Measurements from ENCODE around the gene ASB13.

ASB13 gene

GRCh38 chr10:5649746-5650145 is 16.6 kb downstream of the ASB13 start:
- H3K36me3 ChIP-seq (ENCODE audit: control insufficient read depth, insufficient read depth, low read length) = no peaks in the 10 kb centered on the region
- H3K4me3 ChIP-seq (replicated peaks; ENCODE audit: low read depth, low read length) = no peak overlapping the region
- H3K27me3 ChIP-seq (replicated peaks; ENCODE audit: control insufficient read depth, insufficient read depth, low read length) = no peaks in the 10 kb centered on the region
- TF ChIP-seq, protein P1, sequence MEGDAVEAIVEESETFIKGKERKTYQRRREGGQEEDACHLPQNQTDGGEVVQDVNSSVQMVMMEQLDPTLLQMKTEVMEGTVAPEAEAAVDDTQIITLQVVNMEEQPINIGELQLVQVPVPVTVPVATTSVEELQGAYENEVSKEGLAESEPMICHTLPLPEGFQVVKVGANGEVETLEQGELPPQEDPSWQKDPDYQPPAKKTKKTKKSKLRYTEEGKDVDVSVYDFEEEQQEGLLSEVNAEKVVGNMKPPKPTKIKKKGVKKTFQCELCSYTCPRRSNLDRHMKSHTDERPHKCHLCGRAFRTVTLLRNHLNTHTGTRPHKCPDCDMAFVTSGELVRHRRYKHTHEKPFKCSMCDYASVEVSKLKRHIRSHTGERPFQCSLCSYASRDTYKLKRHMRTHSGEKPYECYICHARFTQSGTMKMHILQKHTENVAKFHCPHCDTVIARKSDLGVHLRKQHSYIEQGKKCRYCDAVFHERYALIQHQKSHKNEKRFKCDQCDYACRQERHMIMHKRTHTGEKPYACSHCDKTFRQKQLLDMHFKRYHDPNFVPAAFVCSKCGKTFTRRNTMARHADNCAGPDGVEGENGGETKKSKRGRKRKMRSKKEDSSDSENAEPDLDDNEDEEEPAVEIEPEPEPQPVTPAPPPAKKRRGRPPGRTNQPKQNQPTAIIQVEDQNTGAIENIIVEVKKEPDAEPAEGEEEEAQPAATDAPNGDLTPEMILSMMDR (IDR thresholded peaks at IDR 0.05; ENCODE audit: insufficient read depth, low read length, poor library complexity, severe bottlenecking) = no peak
- DNase-seq (ENCODE audit: extremely low read depth, insufficient read length) = no peak

GRCh38 chr10:5648494-5649457 is 17.6 kb downstream of the ASB13 start:
- TF ChIP-seq, protein P1 (IDR thresholded peaks at IDR 0.05; ENCODE audit: insufficient read depth, low read length, poor library complexity, severe bottlenecking) = no peak
- no peak for DNase-seq (ENCODE audit: extremely low read depth, insufficient read length)
- Histone ChIP-seq H3K36me3 (ENCODE audit: control insufficient read depth, insufficient read depth, low read length) (no peaks in the 10 kb centered on the region), H3K4me3 (replicated peaks; ENCODE audit: low read depth, low read length) (no peak overlapping the region), H3K27me3 (replicated peaks; ENCODE audit: control insufficient read depth, insufficient read depth, low read length) (no peaks in the 10 kb centered on the region)

DNA sequence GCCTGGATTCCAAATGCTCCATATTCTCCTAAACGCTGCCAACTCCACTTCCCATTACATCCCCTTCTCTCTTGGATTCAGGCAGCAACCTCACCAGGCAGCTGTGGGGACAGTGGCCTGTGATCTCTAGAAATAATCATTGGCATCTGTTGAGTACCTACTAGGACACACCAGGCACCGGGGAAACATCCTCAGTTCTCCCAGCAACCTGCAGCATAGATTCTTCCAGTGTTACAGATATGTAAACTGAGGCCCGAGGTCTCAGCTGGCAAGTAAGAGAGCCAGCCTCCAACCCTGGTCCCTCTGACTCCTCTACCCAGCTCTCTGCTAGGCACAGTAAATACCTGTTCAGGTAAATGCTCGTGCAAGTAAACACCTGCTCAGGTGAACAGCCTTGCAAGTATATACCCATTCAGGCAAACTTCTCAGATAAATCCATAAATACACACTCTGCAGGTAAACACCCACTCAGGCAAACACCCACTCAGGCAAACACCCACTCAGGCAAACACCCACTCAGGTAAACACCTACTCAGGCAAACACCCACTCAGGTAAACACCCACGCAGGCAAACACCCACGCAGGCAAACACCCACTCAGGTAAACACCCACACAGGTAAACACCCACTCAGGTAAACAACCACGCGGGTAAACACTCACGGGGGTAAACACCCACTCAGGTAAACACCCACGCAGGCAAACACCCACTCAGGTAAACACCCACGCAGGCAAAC is 18.7 kb downstream of the ASB13 start:
- H3K27me3 ChIP-seq (replicated peaks; ENCODE audit: control insufficient read depth, insufficient read depth, low read length) = no peaks in the 10 kb centered on the region
- H3K4me3 ChIP-seq (replicated peaks; ENCODE audit: low read depth, low read length) = no peak overlapping the region
- no peak for DNase-seq (ENCODE audit: extremely low read depth, insufficient read length)
- TF ChIP-seq, protein P1 (IDR thresholded peaks at IDR 0.05; ENCODE audit: insufficient read depth, low read length, poor library complexity, severe bottlenecking) = no peak
- H3K36me3 ChIP-seq (ENCODE audit: control insufficient read depth, insufficient read depth, low read length) = no peaks in the 10 kb centered on the region

DNA sequence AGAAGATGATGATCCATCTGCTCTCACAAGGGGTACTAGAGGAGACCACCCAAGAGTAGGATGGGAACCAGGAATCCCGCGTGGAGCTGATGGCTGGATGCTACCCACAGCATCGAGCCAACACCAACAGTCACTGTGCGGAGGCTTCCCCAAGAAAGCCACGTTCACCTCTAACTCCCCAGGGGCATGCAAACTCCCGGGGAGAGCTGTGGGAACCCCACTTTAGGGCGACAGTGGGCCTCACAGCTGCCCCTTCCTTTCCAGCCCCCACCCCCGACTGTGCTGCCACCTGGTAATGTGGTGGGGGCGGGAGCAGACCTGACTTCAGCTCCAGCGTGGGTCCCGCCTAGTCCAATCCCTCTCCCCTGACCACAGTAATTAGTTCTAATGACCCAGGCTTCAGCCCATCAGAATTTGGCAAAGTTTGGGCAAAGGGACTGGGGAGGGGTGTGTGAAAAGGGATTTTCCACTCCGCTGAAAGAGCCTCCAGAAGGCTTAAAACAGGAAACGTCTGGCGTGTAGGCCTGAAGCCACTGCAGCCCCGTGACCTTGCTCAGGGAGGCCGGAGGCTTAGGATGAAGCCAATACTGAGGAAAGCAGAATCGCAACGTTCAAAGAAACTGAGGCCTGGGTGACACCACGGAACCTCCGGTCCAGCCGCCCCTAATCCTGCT is 20.3 kb downstream of the ASB13 start:
- TF ChIP-seq, protein P1 (IDR thresholded peaks at IDR 0.05; ENCODE audit: insufficient read depth, low read length, poor library complexity, severe bottlenecking) = no peak

DNA sequence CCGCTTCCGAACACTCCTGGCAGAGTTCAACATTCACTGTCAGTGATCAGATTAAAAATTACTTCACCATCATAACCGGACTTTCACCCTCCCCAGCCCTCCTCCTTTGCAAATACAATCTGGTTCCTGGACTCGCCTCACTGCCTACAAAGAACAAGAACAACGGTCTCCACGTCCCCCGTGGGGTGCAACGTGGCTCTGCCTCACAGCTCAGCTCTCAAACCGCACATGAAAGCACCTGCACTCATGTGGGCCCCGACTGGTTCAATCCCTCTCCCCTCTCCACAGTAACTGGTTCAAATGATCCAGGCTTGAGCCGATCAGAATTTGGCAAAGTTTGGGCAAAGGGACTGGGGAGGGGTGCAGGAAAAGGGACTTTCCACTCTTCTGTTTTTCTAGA is 21.0 kb downstream of the ASB13 start:
- Histone ChIP-seq H3K4me3 (replicated peaks; ENCODE audit: low read depth, low read length) (no peak overlapping the region), H3K36me3 (ENCODE audit: control insufficient read depth, insufficient read depth, low read length) (no peaks in the 10 kb centered on the region), H3K27me3 (replicated peaks; ENCODE audit: control insufficient read depth, insufficient read depth, low read length) (no peaks in the 10 kb centered on the region)
- DNase-seq (ENCODE audit: extremely low read depth, insufficient read length) = no peak
- TF ChIP-seq, protein P1 (IDR thresholded peaks at IDR 0.05; ENCODE audit: insufficient read depth, low read length, poor library complexity, severe bottlenecking) = no peak

More for the DNA sequence above, 20.3 kb downstream of the ASB13 start:
- H3K27me3 ChIP-seq (replicated peaks; ENCODE audit: control insufficient read depth, insufficient read depth, low read length) = no peaks in the 10 kb centered on the region
- no peak for DNase-seq (ENCODE audit: extremely low read depth, insufficient read length)
- no peaks in the 10 kb centered on the region for H3K36me3 ChIP-seq (ENCODE audit: control insufficient read depth, insufficient read depth, low read length)
- H3K4me3 ChIP-seq (replicated peaks; ENCODE audit: low read depth, low read length) = no peak overlapping the region

Measured in GM06990 (cell line).